Fibroblast of lung (primary cell): ENCODE measurements around the gene SMG6.

Source experiments
- CTCF ChIP-seq, 2 donors: IDR thresholded peaks in 1 of 2; conservative IDR thresholded peaks in 1 of 2; 1 replicate in 1 of 2; 2 replicates in 1 of 2; pipeline ENCODE4 v1.5.1; 2011 to 2012; ENCODE audit warnings: low read length in 2 of 2, control low read depth in 1 of 2, inconsistent platforms in 1 of 2, low read depth in 1 of 2, mild to moderate bottlenecking in 1 of 2
- EZH2 ChIP-seq: IDR thresholded peaks from 2 replicates; pipeline ENCODE4 v1.5.1; 2012; ENCODE audit warnings: low read length, control low read depth, mild to moderate bottlenecking; ENCODE audit errors: missing control alignments

DNA sequence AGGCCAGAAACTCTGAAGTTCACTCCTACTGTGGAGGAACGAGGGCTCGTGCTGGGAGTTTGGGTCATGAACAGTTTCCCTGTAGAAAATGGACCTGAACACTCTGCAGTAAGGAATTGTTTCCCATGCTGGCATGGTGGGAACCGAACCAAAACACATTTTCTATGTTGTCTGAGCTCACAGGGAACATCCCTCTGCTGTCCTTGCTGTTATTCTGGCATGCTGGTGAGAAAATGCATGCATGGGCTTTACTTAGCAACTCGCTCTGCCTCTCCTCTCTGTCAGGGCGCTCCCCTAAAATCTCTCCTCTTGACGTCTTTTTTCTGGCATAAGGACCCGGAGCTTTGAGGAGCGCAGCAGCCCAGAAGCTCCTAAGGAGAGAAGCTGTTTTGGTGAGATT, 283.9 kb downstream of the SMG6 start:
- TF ChIP-seq CTCF (conservative IDR thresholded peaks at IDR 0.05 in 1 of 2, IDR thresholded peaks at IDR 0.05 in 1 of 2; ENCODE audit: low read depth in 1 of 2, low read length in 2 of 2) (no peak), EZH2 (no peak)
